DMS153 treated with DMSO at 0.1 percent for 48 hours (cell line): ENCODE measurements around the gene TXNDC16.

Experiments
- DNase-seq: peaks from one replicate; lab custom pipeline; 2025; ENCODE audit not compliant: unreplicated experiment; lab: John Stamatoyannopoulos, UW

Gene TXNDC16

GRCh38 chr14:52455291-52456088 lies 96.8 kb downstream of the TXNDC16 start:
- no peak for DNase-seq

GRCh38 chr14:52447236-52447635 lies 105.1 kb downstream of the TXNDC16 start:
- no peak for DNase-seq

GRCh38 chr14:52446355-52446754 lies 106.0 kb downstream of the TXNDC16 start:
- DNase-seq = no peak

- no peak for DNase-seq
Observed at GRCh38 chr14:52443506-52443905, 108.8 kb downstream of the TXNDC16 start.

- DNase-seq = no peak
Observed at GRCh38 chr14:52442602-52443001, 109.7 kb downstream of the TXNDC16 start.

- DNase-seq = no peak
Observed at GRCh38 chr14:52442166-52442565, 110.1 kb downstream of the TXNDC16 start.

- DNase-seq = no peak
Observed at GRCh38 chr14:52439476-52439875, 112.8 kb downstream of the TXNDC16 start.

- no peak for DNase-seq
Observed at GRCh38 chr14:52434955-52435354, 117.3 kb downstream of the TXNDC16 start.

- DNase-seq = no peak
Observed at GRCh38 chr14:52430474-52430873, 121.8 kb downstream of the TXNDC16 start.

GRCh38 chr14:52429451-52429850 lies 122.9 kb downstream of the TXNDC16 start:
- no peak for DNase-seq

GRCh38 chr14:52427460-52427859 lies 124.8 kb downstream of the TXNDC16 start:
- no peak for DNase-seq

GRCh38 chr14:52422650-52423356 lies 129.5 kb downstream of the TXNDC16 start:
- no peak for DNase-seq

- no peak for DNase-seq
Observed at GRCh38 chr14:52417139-52417538, 135.2 kb downstream of the TXNDC16 start.

GRCh38 chr14:52413729-52414408 lies 138.4 kb downstream of the TXNDC16 start:
- no peak for DNase-seq

GRCh38 chr14:52412426-52412825 lies 139.9 kb downstream of the TXNDC16 start:
- DNase-seq = no peak

GRCh38 chr14:52405314-52405713 lies 147.0 kb downstream of the TXNDC16 start:
- DNase-seq = no peak

GRCh38 chr14:52402812-52403526 lies 149.3 kb downstream of the TXNDC16 start:
- DNase-seq = no peak

- no peak for DNase-seq
Observed at GRCh38 chr14:52400846-52401245, 151.5 kb downstream of the TXNDC16 start.

- DNase-seq = no peak
Observed at GRCh38 chr14:52399921-52400595, 152.2 kb downstream of the TXNDC16 start.

GRCh38 chr14:52399104-52399503 lies 153.2 kb downstream of the TXNDC16 start:
- no peak for DNase-seq

- no peak for DNase-seq
Observed at GRCh38 chr14:52397844-52398243, 154.5 kb downstream of the TXNDC16 start.
